LNCaP clone FGC (cell line): Measurements from ENCODE around the gene TTF2.
A peak's percentile ranks its signal among the peaks of the same experiment; 100 is the strongest.

Experiments used
- DNase-seq: peaks from one replicate; pipeline ENCODE4 v3.0.0-alpha.2; 2011; ENCODE audit warnings: low read depth
- H3K4me3 ChIP-seq: 2 replicates; pipeline ENCODE4 v1.5.1; 2011; ENCODE audit warnings: mild to moderate bottlenecking, low read depth, low read length, control low read depth
- CTCF ChIP-seq: IDR thresholded peaks from 2 replicates; pipeline ENCODE4 v1.5.1; 2012; ENCODE audit warnings: mild to moderate bottlenecking; ENCODE audit not compliant: control insufficient read depth, insufficient read depth; ENCODE audit errors: extremely low read depth

Gene TTF2

GRCh38 chr1:117054068-117054467 is 6.1 kb upstream of the TTF2 start:
- no peak for TF ChIP-seq CTCF
- no peak overlapping the region for H3K4me3 ChIP-seq
- DNase-seq: no peak

GRCh38 chr1:117058810-117059209 is 1.3 kb upstream of the TTF2 start:
- TF ChIP-seq CTCF: no peak
- DNase-seq: no peak
- H3K4me3 ChIP-seq: peak overlapping the region; percentile 76

- no peak for TF ChIP-seq CTCF
- DNase-seq: no peak
- H3K4me3 ChIP-seq: peak overlapping the region; percentile 76
These were observed 820 bp upstream of the TTF2 start for GRCh38 chr1:117059334-117059677.

GRCh38 chr1:117060441-117061317 is 553 bp downstream of the TTF2 start:
- no peak for DNase-seq
- no peak for TF ChIP-seq CTCF
- H3K4me3 ChIP-seq: peak overlapping the region; percentile 76

- no peak for DNase-seq
- no peak overlapping the region for H3K4me3 ChIP-seq
- TF ChIP-seq CTCF: no peak
These were observed 1.9 kb downstream of the TTF2 start for GRCh38 chr1:117061986-117062415.

GRCh38 chr1:117066367-117066766 is 6.2 kb downstream of the TTF2 start:
- TF ChIP-seq CTCF: no peak
- DNase-seq: no peak
- no peak overlapping the region for H3K4me3 ChIP-seq
